ENCODE data around the gene UTF1.

DNA sequence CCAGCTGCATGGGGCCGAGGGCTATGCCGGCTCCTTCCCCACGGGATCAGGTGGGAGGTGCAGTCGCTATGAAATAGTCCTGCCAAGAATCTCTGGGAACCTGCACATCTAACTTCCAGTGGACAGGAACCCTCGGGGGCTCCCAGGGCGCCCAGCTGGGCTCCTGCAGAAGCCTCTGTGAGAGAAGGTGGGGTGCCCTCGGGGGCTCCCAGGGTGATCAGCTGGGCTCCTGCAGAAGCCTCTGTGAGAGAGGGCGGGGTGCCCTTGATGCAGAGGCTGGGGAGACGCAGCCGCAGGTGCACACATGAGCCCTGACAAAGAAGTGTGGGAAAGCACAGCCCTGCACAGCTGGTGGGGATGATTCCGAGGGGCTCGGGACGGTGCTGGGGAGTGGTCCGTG lies 13.6 kb downstream of the UTF1 start:
- TF ChIP-seq, protein P1, sequence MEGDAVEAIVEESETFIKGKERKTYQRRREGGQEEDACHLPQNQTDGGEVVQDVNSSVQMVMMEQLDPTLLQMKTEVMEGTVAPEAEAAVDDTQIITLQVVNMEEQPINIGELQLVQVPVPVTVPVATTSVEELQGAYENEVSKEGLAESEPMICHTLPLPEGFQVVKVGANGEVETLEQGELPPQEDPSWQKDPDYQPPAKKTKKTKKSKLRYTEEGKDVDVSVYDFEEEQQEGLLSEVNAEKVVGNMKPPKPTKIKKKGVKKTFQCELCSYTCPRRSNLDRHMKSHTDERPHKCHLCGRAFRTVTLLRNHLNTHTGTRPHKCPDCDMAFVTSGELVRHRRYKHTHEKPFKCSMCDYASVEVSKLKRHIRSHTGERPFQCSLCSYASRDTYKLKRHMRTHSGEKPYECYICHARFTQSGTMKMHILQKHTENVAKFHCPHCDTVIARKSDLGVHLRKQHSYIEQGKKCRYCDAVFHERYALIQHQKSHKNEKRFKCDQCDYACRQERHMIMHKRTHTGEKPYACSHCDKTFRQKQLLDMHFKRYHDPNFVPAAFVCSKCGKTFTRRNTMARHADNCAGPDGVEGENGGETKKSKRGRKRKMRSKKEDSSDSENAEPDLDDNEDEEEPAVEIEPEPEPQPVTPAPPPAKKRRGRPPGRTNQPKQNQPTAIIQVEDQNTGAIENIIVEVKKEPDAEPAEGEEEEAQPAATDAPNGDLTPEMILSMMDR (IDR thresholded peaks at IDR 0.05) = no peak
- TF ChIP-seq POLR2A (IDR thresholded peaks at IDR 0.05) (no peak), POLR2AphosphoS5 (IDR thresholded peaks at IDR 0.05) (no peak)
